ENCODE results near the gene SLC66A1. TPM values are rescaled to one million over a fixed set of nuclear protein-coding genes. Genes with fewer than 3 reads are reported as not detected.

SLC66A1 gene
- total and polyA plus RNA-seq, 2 donors (not counting 3 experiments of a cell fraction or from before 2014, with no cell fraction given) = 15.3 to 32.6 TPM

- H3K9me1 ChIP-seq (replicated peaks; ENCODE audit: control insufficient read depth, extremely low read depth, insufficient read depth, low read length) = no peaks in the 10 kb centered on the region
- FAIRE-seq = no peak
- H3K9me3 ChIP-seq (replicated peaks; ENCODE audit: control insufficient read depth, insufficient read depth, low read length) = no peaks in the 10 kb centered on the region
- no peak overlapping the region for H3K9ac ChIP-seq (replicated peaks; ENCODE audit: extremely low read depth, insufficient read depth, low read length)
- dilution Hi-C loops (cut with MboI; ENCODE audit: extremely low pct_ligation_motif_present, low sequenced_read_pairs) = no loop called here
- CTCF ChIA-PET = no interaction called here
- no peak for DNase-seq (ENCODE audit: low read depth, low spot score)
- H3K27ac ChIP-seq (ENCODE audit: insufficient read depth, low read depth, low read length) = no peak overlapping the region
- H3K79me2 ChIP-seq (ENCODE audit: control insufficient read depth, insufficient read depth, low read length) = peaks cover 2% of the 10 kb centered on the region
- no peaks in the 10 kb centered on the region for H3K4me1 ChIP-seq (ENCODE audit: control insufficient read depth, extremely low read depth, insufficient read depth, low read length)
- intact Hi-C loops (cut with micrococcal nuclease) = no loop called here
- no peak overlapping the region for H3K4me2 ChIP-seq (ENCODE audit: insufficient read depth, low read length)
- no TSS peak for BruUV-seq (replicated peaks)
- no peak overlapping the region for H3K4me3 ChIP-seq (replicated peaks in 1 of 3; ENCODE audit: insufficient read depth in 1 of 3, low read depth in 1 of 3, low read length in 3 of 3)
- H3K27me3 ChIP-seq (ENCODE audit: control insufficient read depth in 2 of 2, insufficient read depth in 2 of 2, low read length in 2 of 2) = no peaks in the 10 kb centered on the region
- peaks cover 4 to 12% of the 10 kb centered on the region in 2 experiments for H3K36me3 ChIP-seq (ENCODE audit: control insufficient read depth in 2 of 2, extremely low read depth in 1 of 2, insufficient read depth in 2 of 2, low read length in 2 of 2)
- H4K20me1 ChIP-seq (replicated peaks; ENCODE audit: control insufficient read depth, extremely low read depth, insufficient read depth, low read length) = peaks cover 2% of the 10 kb centered on the region
- no peak for TF ChIP-seq POLR2AphosphoS5 (IDR thresholded peaks at IDR 0.05; ENCODE audit: insufficient read depth, low read depth, low read length)
- TF ChIP-seq JUN (IDR thresholded peaks at IDR 0.05; ENCODE audit: borderline replicate concordance, insufficient read depth, insufficient read length, low read depth) = no peak
- no peak for TF ChIP-seq GATA2 (IDR thresholded peaks at IDR 0.05; ENCODE audit: insufficient read depth, insufficient read length, low read depth, low read length)
- TF ChIP-seq POLR2A (IDR thresholded peaks at IDR 0.05; ENCODE audit: low read depth, low read length) = no peak
- TF ChIP-seq FOS (IDR thresholded peaks at IDR 0.05; ENCODE audit: borderline replicate concordance, insufficient read depth, low read length) = no peak
- TF ChIP-seq EZH2 (IDR thresholded peaks at IDR 0.05; ENCODE audit: borderline replicate concordance, low read depth, low read length, severe bottlenecking) = no peak
- TF ChIP-seq MYC (IDR thresholded peaks at IDR 0.05; ENCODE audit: low read depth, low read length) = no peak
- TF ChIP-seq MAX (IDR thresholded peaks at IDR 0.05; ENCODE audit: insufficient read depth, insufficient read length) = no peak
- no peak for TF ChIP-seq CTCF (IDR thresholded peaks at IDR 0.05; ENCODE audit: extremely low read depth in 1 of 2, insufficient read depth in 1 of 2, low read depth in 1 of 2, low read length in 2 of 2)
- POLR2A ChIA-PET = no interaction called here
- no peak overlapping the region for H2AFZ ChIP-seq (ENCODE audit: low read depth, low read length)
Observed at GRCh38 chr1:19369396-19370090, 57.4 kb downstream of the SLC66A1 start.

Measured in endothelial cell of umbilical vein (primary cell).